Uterus (tissue), 2 donors: ENCODE results near the gene POLR2H.

Experiments used
- CTCF ChIP-seq, 4 experiments: fragments of 200-600 bp in 2 of 4; fragments of 450-650 bp in 2 of 4; sonication (generic) in 2 of 4; IDR thresholded peaks; one replicate each; pipeline ENCODE4 v1.5.1; 2016 to 2019; ENCODE audit warnings: antibody characterized with exemption in 4 of 4, mild to moderate bottlenecking in 2 of 4, moderate library complexity in 1 of 4
- POLR2A ChIP-seq, 2 donors: fragments of 450-650 bp; IDR thresholded peaks; one replicate each; pipeline ENCODE4 v1.6.1; 2016; ENCODE audit warnings: antibody characterized with exemption in 2 of 2, mild to moderate bottlenecking in 1 of 2, moderate library complexity in 1 of 2

DNA sequence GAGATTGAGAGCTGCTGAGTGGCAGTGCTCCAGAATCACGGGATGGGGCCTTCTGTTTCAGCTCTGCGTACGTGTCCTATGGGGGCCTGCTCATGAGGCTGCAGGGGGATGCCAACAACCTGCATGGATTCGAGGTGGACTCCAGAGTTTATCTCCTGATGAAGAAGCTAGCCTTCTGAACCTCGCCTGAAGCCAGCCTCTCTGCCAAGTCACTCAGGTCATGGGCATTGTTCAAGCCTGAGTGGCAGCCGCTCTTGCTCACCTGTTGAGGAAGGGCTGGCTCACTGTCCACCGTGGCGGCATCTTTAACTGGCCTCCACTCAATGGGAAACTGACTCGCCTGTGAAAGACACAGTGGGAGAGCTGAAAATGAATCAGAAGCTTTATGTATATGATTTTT is 6.6 kb downstream of the POLR2H start:
- TF ChIP-seq CTCF (IDR thresholded peaks at IDR 0.05) (no peak), POLR2A (IDR thresholded peaks at IDR 0.05) (no peak)
